Ovary (tissue), 3 donors: ENCODE data around the gene C9orf40.

ENCODE experiments used
- CTCF ChIP-seq, 3 donors: fragments of 450-650 bp in 2 of 3; fragments of 200-600 bp in 1 of 3; IDR thresholded peaks; one replicate each; pipeline versions ENCODE4 v1.5.1 to v1.8.0; 2016 to 2022; ENCODE audit warnings: antibody characterized with exemption in 3 of 3, mild to moderate bottlenecking in 1 of 3
- EP300 ChIP-seq: sonication (generic); formaldehyde crosslinking; IDR thresholded peaks from one replicate; pipeline ENCODE4 v1.6.1; 2017; ENCODE audit warnings: antibody characterized with exemption
- POLR2A ChIP-seq: fragments of 450-650 bp; IDR thresholded peaks from one replicate; pipeline ENCODE4 v1.6.1; 2017; ENCODE audit warnings: antibody characterized with exemption, mild to moderate bottlenecking, moderate library complexity
- donor health status: DM: no; HTN: no; CAD: no.

DNA sequence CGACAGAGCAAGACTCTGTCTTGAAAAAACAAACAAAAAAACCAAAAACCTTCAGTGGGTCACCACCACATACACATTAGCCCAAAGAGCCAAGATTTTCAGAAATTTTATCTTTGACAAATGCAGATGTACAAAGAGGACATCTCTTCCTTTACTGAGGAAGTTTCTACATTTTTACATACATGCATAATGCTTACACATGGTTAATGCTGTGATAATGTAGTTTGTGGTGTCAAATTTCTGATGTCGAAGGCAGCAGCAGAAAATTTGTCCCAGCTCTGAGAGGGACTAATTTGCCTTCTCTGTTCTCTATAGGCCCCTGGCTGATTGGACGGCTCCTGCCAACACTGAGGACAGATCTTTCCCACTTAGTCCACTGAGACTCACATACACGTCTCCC, 24.6 kb upstream of the C9orf40 start:
- no peak for TF ChIP-seq CTCF (IDR thresholded peaks at IDR 0.05)
- no peak for TF ChIP-seq POLR2A
- no peak for TF ChIP-seq EP300
